ENCODE data around the gene LDLRAD3.

DNA sequence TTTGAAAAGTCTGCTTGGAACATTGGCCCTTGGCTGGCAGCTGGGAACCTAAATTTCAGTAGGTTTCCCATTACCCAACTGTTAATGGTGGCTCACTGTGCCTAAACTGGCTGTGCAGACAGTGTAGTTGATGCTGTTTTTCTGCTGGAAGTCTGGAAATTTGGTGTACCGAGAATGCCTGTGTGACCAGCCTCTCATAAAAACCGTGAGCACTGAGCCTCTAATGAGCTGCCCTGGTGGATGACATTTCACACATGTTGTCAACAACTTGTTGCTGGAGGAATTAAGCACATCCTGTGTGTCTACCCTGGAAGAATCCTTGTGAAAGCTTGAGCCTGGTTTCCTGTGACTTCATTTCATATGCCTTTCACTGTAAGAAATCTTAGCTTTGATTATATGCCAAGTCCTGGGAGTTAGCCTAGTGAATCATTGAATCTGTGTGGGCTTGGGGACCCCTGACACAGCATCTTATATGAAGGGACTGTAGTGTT is 131.1 kb downstream of the LDLRAD3 start:
- TF ChIP-seq, protein P1, sequence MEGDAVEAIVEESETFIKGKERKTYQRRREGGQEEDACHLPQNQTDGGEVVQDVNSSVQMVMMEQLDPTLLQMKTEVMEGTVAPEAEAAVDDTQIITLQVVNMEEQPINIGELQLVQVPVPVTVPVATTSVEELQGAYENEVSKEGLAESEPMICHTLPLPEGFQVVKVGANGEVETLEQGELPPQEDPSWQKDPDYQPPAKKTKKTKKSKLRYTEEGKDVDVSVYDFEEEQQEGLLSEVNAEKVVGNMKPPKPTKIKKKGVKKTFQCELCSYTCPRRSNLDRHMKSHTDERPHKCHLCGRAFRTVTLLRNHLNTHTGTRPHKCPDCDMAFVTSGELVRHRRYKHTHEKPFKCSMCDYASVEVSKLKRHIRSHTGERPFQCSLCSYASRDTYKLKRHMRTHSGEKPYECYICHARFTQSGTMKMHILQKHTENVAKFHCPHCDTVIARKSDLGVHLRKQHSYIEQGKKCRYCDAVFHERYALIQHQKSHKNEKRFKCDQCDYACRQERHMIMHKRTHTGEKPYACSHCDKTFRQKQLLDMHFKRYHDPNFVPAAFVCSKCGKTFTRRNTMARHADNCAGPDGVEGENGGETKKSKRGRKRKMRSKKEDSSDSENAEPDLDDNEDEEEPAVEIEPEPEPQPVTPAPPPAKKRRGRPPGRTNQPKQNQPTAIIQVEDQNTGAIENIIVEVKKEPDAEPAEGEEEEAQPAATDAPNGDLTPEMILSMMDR (conservative IDR thresholded peaks at IDR 0.05 in 1 of 2, IDR thresholded peaks at IDR 0.05 in 1 of 2; ENCODE audit: extremely low read depth in 1 of 2, insufficient read depth in 1 of 2, low read depth in 1 of 2, low read length in 2 of 2) = no peak
- no peak for TF ChIP-seq EZH2 (IDR thresholded peaks at IDR 0.05; ENCODE audit: borderline replicate concordance, low read length)

Measured in mammary epithelial cell (primary cell).